DLD1 (cell line): ENCODE data around the gene DUS3L.

Experiments
- in situ Hi-C: cut with HindIII; loops from 2 replicates; pipeline ENCODE4 v1.10.0; 2017; ENCODE audit warnings: low sequenced_read_pairs

DUS3L gene

DNA sequence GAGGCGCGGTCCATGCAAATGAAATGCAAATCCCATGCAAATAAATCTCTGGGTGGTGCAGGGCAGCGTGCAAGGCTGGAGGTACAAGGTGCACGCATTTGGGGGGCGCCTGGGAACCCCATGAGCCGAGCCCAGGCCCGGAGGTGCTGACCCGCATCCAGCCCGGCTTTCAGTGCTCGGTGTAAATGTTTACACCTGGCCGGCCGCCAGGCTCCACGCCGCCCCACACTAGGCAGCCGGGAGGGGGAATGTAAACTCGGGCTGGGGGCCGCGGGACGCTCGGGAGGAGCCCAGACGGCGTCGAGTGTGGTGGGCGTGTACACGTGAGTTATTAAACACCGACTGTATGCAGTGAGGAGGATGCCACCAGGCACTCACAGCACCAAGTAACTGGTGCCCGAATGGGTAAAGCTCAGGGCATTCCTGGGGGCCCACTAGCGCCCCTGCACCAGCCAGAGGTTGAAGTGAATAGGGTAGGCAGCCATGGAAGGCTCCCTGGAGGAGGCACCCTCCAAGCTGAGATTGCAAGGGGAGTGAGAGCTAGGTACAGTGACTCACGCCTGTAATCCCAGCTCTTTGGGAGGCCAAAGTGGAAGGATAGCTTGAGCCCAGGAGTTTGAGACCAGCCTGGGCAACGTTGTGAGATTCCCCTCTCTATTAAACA is 31.4 kb upstream of the DUS3L start:
- in situ Hi-C loops = no loop called here

GRCh38 chr19:5821521-5822180 is 30.7 kb upstream of the DUS3L start:
- in situ Hi-C loops = no loop called here

DNA sequence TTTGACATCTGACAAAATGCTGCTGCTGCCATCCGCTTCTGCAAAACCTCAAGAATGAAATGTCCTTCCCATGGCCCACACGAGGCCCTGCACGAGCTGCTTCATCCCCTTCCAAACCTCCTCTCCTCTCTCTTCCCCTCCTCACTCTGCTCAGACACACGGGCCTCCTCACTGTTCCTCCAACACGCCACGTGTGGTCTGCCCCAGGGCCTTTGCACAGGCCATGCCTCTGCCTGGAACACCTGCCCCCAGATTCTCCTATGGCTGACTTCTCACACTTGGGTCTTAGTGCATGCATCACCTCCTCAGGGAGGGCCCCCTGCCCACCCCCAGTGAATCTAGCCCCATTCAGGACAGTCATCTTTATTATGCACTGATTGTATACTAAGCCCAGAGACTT is 29.8 kb upstream of the DUS3L start:
- in situ Hi-C loops = no loop called here

DNA sequence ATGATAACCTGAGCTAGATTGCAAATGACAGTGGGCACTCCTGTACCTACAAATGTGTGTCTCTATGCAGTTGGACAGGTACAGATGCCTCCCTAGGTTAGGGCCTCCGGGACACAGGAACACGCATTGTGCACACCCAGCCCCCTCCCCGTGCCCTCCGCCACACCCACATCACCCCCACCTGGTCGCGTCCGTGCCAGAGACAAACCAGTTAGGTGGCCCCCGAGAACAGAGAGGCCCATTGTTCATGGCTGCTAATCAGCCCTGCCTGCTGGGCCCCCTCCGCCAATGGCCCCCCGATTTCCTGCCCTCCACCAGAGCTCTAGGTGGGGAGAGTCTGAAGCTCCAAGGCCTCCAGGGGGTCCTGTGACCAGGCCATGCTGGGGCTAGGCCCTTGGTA is 27.6 kb upstream of the DUS3L start:
- in situ Hi-C loops = no loop called here

DNA sequence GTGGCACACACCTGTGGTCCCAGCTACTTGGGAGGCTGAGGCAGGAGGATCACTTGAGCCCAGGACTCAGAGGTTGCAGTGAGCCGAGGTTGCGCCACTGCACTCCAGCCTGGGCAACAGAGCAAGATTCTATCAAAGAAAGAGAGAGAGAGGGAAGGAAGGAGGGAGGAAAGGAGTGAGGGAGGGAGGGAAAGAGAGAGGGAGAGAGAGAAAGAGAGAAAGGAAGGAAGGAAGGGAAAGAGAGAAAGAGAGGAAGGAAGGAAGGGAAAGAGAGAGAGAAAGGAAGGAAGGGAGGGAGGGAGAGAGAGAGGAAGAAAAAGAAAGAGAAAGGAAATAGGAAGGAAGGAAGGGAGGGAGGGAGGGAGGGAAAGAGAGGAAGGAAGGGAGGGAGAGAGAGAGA is 26.3 kb upstream of the DUS3L start:
- in situ Hi-C loops = no loop called here

DNA sequence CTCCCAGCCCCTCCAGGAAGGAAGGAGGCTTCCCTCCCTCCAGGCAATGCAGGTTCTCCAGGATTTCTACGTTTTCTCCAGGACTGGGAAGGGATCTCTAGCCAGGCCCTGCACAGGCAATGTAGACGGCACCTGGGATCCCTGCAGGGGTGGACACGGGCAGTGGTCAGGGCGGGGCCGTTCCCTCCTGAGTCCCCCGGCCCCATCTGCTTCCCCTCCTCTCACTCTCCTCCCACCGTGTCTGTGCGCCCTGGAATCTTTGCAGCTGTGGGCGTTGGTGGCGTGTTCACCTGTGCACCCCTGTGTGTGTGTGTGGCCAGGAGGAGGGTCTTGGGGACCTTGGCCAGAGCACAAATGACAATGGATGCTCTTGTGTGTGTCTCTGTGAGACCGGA is 23.9 kb upstream of the DUS3L start:
- in situ Hi-C loops = no loop called here

DNA sequence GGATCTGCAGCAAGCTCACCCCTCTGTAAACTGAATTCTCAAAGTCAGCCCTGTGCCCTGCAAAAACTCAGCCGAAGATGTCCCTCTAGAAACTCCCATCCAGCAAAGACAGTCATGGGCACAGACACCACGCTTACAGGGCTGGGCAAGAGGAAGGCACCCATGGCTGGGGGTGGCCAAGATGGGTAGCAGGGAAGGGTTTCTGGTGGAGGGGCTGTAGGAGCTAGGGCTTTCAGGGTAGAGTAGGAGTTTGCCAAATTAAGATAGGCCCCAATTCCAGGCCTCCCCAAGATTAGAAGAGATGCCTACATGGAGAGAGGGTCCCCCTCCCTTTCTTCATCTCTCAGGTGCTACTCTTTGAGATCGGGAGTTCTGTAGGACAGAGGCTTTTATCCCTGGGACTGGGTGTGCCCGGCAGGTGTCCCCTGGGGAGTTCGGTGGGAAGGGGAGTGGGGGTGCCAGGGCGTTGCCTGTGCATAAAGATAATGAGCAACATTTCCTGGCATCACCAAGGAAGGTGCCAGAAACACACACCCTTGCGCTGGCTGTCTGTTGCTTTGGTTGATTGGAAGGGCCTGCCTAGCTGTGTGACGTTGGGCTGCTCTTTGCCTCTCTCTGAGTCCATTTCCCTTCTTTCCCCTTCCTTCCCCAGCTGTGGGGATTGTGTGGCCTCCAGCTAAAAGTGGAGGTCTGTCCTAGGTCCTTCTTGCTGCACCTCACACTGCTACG is 23.3 kb upstream of the DUS3L start:
- in situ Hi-C loops = no loop called here

DNA sequence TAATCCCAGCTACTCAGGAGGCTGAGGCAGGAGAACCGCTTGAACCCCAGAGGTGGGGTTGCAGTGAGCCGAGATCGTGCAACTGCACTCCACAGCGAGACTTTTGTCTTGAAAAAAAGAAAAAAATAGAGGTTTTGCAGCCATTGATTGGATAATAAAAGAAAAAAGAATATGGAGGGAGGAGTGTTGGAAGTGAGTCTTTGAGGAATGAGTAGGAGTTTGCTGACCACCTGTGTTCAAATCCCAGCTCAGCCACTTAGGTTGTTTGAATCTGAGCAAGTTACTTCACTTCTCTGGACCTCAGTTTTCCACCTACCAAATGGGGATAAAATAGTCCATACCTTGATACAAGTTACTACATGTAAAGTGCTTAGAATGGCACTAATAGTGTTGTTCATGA is 20.2 kb upstream of the DUS3L start:
- in situ Hi-C loops = no loop called here

GRCh38 chr19:5809469-5809868 is 18.5 kb upstream of the DUS3L start:
- in situ Hi-C loops = no loop called here

- in situ Hi-C loops = no loop called here
Measured at GRCh38 chr19:5809053-5809452, 18.1 kb upstream of the DUS3L start.

- in situ Hi-C loops = no loop called here
Measured at GRCh38 chr19:5808120-5808816, 17.3 kb upstream of the DUS3L start.

GRCh38 chr19:5806905-5807304 is 15.9 kb upstream of the DUS3L start:
- in situ Hi-C loops = no loop called here

DNA sequence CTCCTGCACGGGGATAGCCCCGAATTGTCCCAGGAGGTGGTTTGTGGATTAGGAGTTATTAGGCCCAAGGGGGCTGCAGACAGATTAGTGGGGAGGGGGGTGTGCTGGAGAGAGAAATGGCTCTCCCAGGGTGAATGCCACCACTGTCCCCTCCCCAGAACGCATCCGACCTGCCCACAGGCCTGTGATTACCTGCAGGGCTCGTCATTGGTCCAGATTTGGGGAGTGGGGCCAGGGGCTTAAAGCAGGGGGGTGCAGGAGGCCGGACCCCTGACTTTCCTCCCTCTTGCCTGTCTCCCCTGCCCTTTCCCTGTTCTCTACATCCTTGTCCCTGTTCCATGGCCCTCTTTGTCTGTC is 15.1 kb upstream of the DUS3L start:
- in situ Hi-C loops = no loop called here

- in situ Hi-C loops = no loop called here
Measured at GRCh38 chr19:5805462-5806132, 14.6 kb upstream of the DUS3L start.

- in situ Hi-C loops = no loop called here
Measured at GRCh38 chr19:5804516-5805461, 13.8 kb upstream of the DUS3L start, which contains the start of gene NRTN. Gene NRTN (plus strand): TSS chr19:5805067. CDS start chr19:5824166, 19,099 bp downstream.

DNA sequence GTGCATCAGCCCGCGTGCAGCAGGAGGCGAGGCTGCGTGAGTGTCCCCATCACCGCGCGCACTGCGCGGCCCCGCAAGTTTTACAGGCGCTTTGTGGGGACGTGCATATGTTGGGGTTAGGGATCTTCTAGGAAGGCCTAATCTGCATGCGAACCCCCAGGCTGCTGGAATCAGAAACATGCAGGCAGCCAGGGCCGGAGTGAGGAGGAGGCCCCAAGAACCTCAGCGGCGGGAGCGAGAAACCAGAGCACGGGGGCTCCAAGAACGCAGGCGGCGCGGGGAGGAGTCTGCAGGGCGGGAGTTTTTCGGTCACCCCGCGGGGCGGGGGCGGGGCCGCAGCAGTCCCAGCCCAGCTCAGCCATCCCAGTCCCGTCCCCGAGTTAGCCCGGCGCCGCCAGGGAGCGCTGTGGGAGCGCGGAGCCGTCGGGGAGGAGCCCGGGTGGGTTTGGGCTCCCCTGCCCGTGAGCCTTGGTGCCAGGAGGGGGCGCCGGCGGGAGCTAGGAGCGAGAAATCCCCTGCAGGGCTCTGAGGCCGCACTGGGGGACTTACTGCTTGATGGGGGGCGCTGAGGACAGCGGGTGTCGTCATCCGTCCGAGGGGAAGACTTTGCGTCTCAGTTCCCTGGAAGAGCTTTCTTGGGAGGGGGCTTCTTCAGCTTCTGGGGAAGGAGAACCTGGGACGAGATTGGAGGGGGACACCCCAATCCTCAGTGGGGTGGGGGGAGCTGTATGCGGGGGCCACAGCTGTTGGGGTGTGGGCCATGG is 13.0 kb upstream of the DUS3L start:
- in situ Hi-C loops = no loop called here

DNA sequence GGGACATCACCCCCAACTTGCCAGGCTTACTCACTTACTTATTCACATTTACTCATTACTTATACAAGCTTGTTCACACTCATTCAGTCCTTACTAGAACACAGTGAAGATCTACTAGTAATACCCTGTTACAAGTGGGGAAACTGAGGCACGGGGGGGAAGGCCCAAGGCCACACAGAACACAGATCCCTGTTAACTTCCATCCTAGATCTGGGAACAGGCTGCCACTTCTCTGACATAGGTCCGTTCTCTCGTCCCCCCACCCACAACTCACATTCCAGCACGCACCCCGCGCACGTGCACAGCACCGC is 12.4 kb upstream of the DUS3L start:
- in situ Hi-C loops = no loop called here

DNA sequence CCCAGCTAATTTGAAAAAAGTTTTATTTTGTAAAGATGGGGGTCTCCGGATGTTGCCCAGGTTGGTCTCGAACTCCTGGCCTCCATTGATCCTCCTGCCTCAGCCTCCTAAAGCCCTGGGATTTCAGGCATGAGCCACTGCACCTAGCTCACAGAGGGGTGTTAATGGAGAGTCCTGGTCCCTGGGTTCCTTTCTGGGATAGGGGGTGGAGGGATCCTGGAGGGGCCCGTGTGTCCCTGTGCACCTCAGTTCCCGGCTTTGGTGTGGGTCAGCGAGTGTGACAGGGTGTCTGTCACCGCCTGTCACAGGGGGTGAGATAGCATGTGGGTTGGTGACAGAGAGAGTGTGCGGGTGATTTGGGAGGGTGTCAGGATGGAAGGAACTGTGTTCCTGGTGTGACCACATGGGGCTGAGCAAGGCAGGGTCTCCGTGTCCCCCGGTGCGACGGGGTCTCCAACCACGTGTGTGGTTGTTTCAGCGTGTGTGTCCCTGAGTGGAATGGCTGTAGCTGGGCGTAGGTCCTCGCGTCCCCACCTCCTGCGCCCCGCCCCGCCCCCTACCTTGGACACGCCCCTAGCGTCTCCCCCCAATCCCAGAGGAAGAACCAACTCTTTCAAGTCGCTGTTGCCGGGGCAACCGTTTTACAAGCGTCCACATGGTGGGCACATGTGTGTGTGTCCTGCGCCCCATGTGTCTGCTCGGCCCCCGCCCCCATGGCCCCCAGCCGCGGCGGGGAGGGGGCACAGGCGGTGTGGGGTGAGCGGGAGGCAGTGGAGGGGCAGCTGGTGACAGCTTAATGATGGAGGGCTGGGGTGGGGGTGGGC is 11.0 kb upstream of the DUS3L start:
- in situ Hi-C loops = no loop called here
